Liver (tissue), 9 donors: ENCODE measurements around the gene SELENOF. TPM values are rescaled to one million over a fixed set of nuclear protein-coding genes. Genes with fewer than 3 reads are reported as not detected.
"Not testable (repeated sequence)": the region's sequence is repeated elsewhere in the genome, so short reads cannot be mapped to it uniquely, and the experiment has no call there.

ENCODE experiments used
- DNase-seq: peaks from one replicate; pipeline ENCODE4 v3.0.0-alpha.2; 2017; ENCODE audit warnings: low spot score
- H3K27ac ChIP-seq, 2 donors: one replicate each; pipeline ENCODE4 v1.7.0; 2013; ENCODE audit warnings: inconsistent platforms in 2 of 2, low read length in 2 of 2, control low read depth in 1 of 2, low read depth in 1 of 2, mild to moderate bottlenecking in 1 of 2
- H3K27me3 ChIP-seq, 4 donors: one replicate each; pipeline versions ENCODE4 v1.6.1 to v1.7.0; 2013; ENCODE audit warnings: low read length in 3 of 4, inconsistent platforms in 1 of 4, mild to moderate bottlenecking in 1 of 4, moderate library complexity in 1 of 4; ENCODE audit not compliant: control insufficient read depth in 4 of 4, insufficient read depth in 4 of 4
- H3K36me3 ChIP-seq, 4 donors: one replicate each; pipeline versions ENCODE4 v1.6.1 to v1.7.0; 2013; ENCODE audit warnings: low read length in 3 of 4, mild to moderate bottlenecking in 3 of 4, low read depth in 1 of 4, moderate library complexity in 1 of 4; ENCODE audit not compliant: control insufficient read depth in 4 of 4, insufficient read depth in 3 of 4
- H3K4me1 ChIP-seq, 4 donors: one replicate each; pipeline versions ENCODE4 v1.6.1 to v1.7.0; 2013; ENCODE audit warnings: low read length in 3 of 4, mild to moderate bottlenecking in 3 of 4, moderate library complexity in 1 of 4; ENCODE audit not compliant: control insufficient read depth in 4 of 4, insufficient read depth in 4 of 4
- H3K4me3 ChIP-seq, 3 donors: one replicate each; pipeline versions ENCODE4 v1.6.1 to v1.7.0; 2013; ENCODE audit warnings: low read length in 3 of 3, control low read depth in 1 of 3, low read depth in 1 of 3, mild to moderate bottlenecking in 1 of 3
- H3K9ac ChIP-seq, 2 donors: one replicate each; pipeline ENCODE4 v1.7.0; 2013; ENCODE audit warnings: low read length in 2 of 2, mild to moderate bottlenecking in 2 of 2, moderate library complexity in 2 of 2, control low read depth in 1 of 2, low read depth in 1 of 2
- H3K9me3 ChIP-seq, 4 donors: one replicate each; pipeline versions ENCODE4 v1.6.1 to v1.7.0; 2013; ENCODE audit warnings: low read length in 3 of 4; ENCODE audit not compliant: control insufficient read depth in 4 of 4
- EGR1 ChIP-seq, 2 donors: IDR thresholded peaks; 2 replicates each; pipeline ENCODE4 v1.6.1; 2016 to 2018; ENCODE audit warnings: antibody characterized with exemption in 2 of 2, low read depth in 2 of 2
- FOXA1 ChIP-seq: IDR thresholded peaks from 2 replicates; pipeline ENCODE4 v1.6.1; 2016; ENCODE audit warnings: antibody characterized with exemption
- MAX ChIP-seq: IDR thresholded peaks from 2 replicates; pipeline ENCODE4 v1.6.1; 2016; ENCODE audit warnings: antibody characterized with exemption
- RAD21 ChIP-seq, 2 donors: IDR thresholded peaks; 2 replicates each; pipeline ENCODE4 v1.6.1; 2016; ENCODE audit warnings: antibody characterized with exemption in 2 of 2, mild to moderate bottlenecking in 2 of 2
- RXRA ChIP-seq, 2 donors: IDR thresholded peaks; 2 replicates each; pipeline ENCODE4 v1.6.1; 2017 to 2018; ENCODE audit warnings: antibody characterized with exemption in 2 of 2, mild to moderate bottlenecking in 1 of 2
- SP1 ChIP-seq: IDR thresholded peaks from 2 replicates; pipeline ENCODE4 v1.6.1; 2018; ENCODE audit warnings: antibody characterized with exemption, mild to moderate bottlenecking
- TAF1 ChIP-seq: conservative IDR thresholded peaks from 2 replicates; pipeline ENCODE4 v1.6.1; 2016; ENCODE audit warnings: antibody characterized with exemption, mild to moderate bottlenecking
- YY1 ChIP-seq: IDR thresholded peaks from 2 replicates; pipeline ENCODE4 v1.6.1; 2016; ENCODE audit warnings: antibody characterized with exemption, mild to moderate bottlenecking
- ZBTB33 ChIP-seq: IDR thresholded peaks from 2 replicates; pipeline ENCODE4 v1.6.1; 2016; ENCODE audit warnings: antibody characterized with exemption
- WGBS: extraction: QIAGEN DNeasy Blood & Tissue Kit; methylation state at CpG from one replicate; pipeline ENCODE4 v1.1.7; 2013; 5-methylcytosine and 5-hydroxymethylcytosine counted together
- polyA plus RNA-seq, 2 donors: library from polyadenylated mRNA; stranded (reverse) in 1 of 2; unstranded in 1 of 2; fragments of 200-250 nt in 1 of 2; fragments of >200 nt in 1 of 2; fragmentation: Nextera tagmentation in 1 of 2; extraction: Ambion mirVana in 1 of 2; gene quantifications; one replicate each; pipeline versions ENCODE4 v1.2.1 to v1.2.3, GENCODE V29; 2013 to 2015
- total RNA-seq, 2 donors: library from RNA; depleted of rRNA; stranded (reverse); fragments of >200 nt; gene quantifications; one replicate each; pipeline ENCODE4 v1.2.3, GENCODE V29; 2014
- donor health status: healthy.
- donor health status: healthy.
- donor health status: healthy.
- donor health status: healthy.
- donor health status: healthy.

SELENOF gene
- total and polyA plus RNA-seq, 4 donors: 80.4 to 143 (median 99.7) TPM

- TF ChIP-seq ZBTB33 (no peak), SP1 (no peak), RXRA (IDR thresholded peaks at IDR 0.05) (no peak)
These were observed 91.5 kb downstream of the SELENOF start (continued) for GRCh38 chr1:86822459-86822858.

- no peaks in the 10 kb centered on the region for H3K27me3 ChIP-seq
- 60% methylated on average over 1 of the region's 1 CpG for WGBS
- H3K4me1 ChIP-seq: peaks cover 4 to 12% (median 7%) of the 10 kb centered on the region in 4 donors
- TF ChIP-seq TAF1 (no peak), EGR1 (IDR thresholded peaks at IDR 0.05; ENCODE audit: low read depth in 2 of 2) (no peak), FOXA1 (no peak), YY1 (no peak), RAD21 (IDR thresholded peaks at IDR 0.05) (no peak), MAX (no peak)
- H3K27ac ChIP-seq: no peak overlapping the region
- DNase-seq: no peak
- H3K9ac ChIP-seq: no peak overlapping the region
- no peaks in the 10 kb centered on the region for H3K36me3 ChIP-seq
- no peak overlapping the region for H3K4me3 ChIP-seq
- H3K9me3 ChIP-seq: no peaks in the 10 kb centered on the region
These were observed 92.0 kb downstream of the SELENOF start for GRCh38 chr1:86821956-86822355.

- H3K9ac ChIP-seq, H3K27ac ChIP-seq, H3K9me3 ChIP-seq, H3K36me3 ChIP-seq, H3K4me3 ChIP-seq, DNase-seq, H3K27me3 ChIP-seq: not testable (repeated sequence)
- H3K4me1 ChIP-seq: peaks cover 4 to 12% (median 7%) of the 10 kb centered on the region in 4 donors
- 59% methylated on average over 5 of the region's 5 CpGs for WGBS
These were observed 94.0 kb downstream of the SELENOF start for GRCh38 chr1:86819970-86820369.

- not testable (repeated sequence) for H3K4me3 ChIP-seq, H3K36me3 ChIP-seq, H3K9ac ChIP-seq, DNase-seq, H3K27ac ChIP-seq, H3K4me1 ChIP-seq, H3K27me3 ChIP-seq, H3K9me3 ChIP-seq
- 86% methylated on average over 5 of the region's 5 CpGs for WGBS
These were observed 96.6 kb downstream of the SELENOF start for GRCh38 chr1:86817246-86817826.

- H3K9ac ChIP-seq, H3K36me3 ChIP-seq, H3K4me3 ChIP-seq, H3K27me3 ChIP-seq, H3K27ac ChIP-seq, H3K9me3 ChIP-seq, H3K4me1 ChIP-seq, DNase-seq: not testable (repeated sequence)
- WGBS: 87% methylated on average over 5 of the region's 5 CpGs
These were observed 99.8 kb downstream of the SELENOF start for GRCh38 chr1:86814118-86814517.

Other genes with a start within 250 kb of the SELENOF start
- 10 to 100 TPM; 16.8 to 19.7 TPM for gene SH3GLB1, start 209.6 kb downstream of the SELENOF start, total RNA-seq
- 10 to 100 TPM; 14.1 to 25.2 TPM for gene SH3GLB1, start 209.6 kb downstream of the SELENOF start, polyA plus RNA-seq
- 10 to 100 TPM; 10.4 to 11.8 TPM for gene HS2ST1, start 509 bp upstream of the SELENOF start, total RNA-seq
- 1 to 10 TPM; 5.4 to 5.9 TPM for gene HS2ST1, start 509 bp upstream of the SELENOF start, polyA plus RNA-seq